HL-60 (cell line): ENCODE results near the gene MAPKAPK5.

Experiments used
- DNase-seq, 2 experiments: peaks; one replicate each; pipeline ENCODE4 v3.0.0-alpha.2; 2010 to 2020; ENCODE audit warnings: low read depth in 1 of 2, low spot score in 1 of 2
- H3K27ac ChIP-seq: fragments of 250-450 bp; sonication (Bioruptor Pico); replicated peaks from 2 replicates; pipeline ENCODE4 v1.5.1; 2020; ENCODE audit warnings: mild to moderate bottlenecking, moderate library complexity
- H3K27me3 ChIP-seq: fragments of 250-450 bp; sonication (Bioruptor Pico); 2 replicates; pipeline ENCODE4 v1.5.1; 2021; ENCODE audit warnings: mild to moderate bottlenecking, moderate library complexity; ENCODE audit not compliant: insufficient read depth, poor library complexity, severe bottlenecking
- H3K4me3 ChIP-seq: replicated peaks from 2 replicates; pipeline ENCODE4 v1.5.1; 2011; ENCODE audit warnings: mild to moderate bottlenecking, control low read depth, low read length; ENCODE audit not compliant: insufficient read depth
- CTCF ChIP-seq: IDR thresholded peaks from one replicate; pipeline ENCODE4 v1.5.1; 2011; ENCODE audit warnings: low read length, control low read depth, inconsistent platforms; ENCODE audit not compliant: insufficient read depth
- GABPA ChIP-seq: IDR thresholded peaks from 2 replicates; pipeline ENCODE4 v1.6.1; 2012; ENCODE audit warnings: low read depth
- POLR2AphosphoS5 ChIP-seq: IDR thresholded peaks from 2 replicates; pipeline ENCODE4 v1.6.1; 2012; ENCODE audit warnings: low read depth
- REST ChIP-seq: IDR thresholded peaks from 2 replicates; pipeline ENCODE4 v1.6.1; 2012; ENCODE audit warnings: low read depth; ENCODE audit not compliant: insufficient replicate concordance
- SPI1 ChIP-seq: IDR thresholded peaks from 2 replicates; pipeline ENCODE4 v1.6.1; 2012; ENCODE audit warnings: low read depth, mild to moderate bottlenecking, borderline replicate concordance

MAPKAPK5 gene

GRCh38 chr12:111825509-111825908 is 16.5 kb upstream of the MAPKAPK5 start:
- Histone ChIP-seq H3K27ac (no peak overlapping the region), H3K4me3 (no peak overlapping the region), H3K27me3 (no peaks in the 10 kb centered on the region)
- no peak for TF ChIP-seq SPI1
- TF ChIP-seq POLR2AphosphoS5, result no peak
- no peak for TF ChIP-seq REST
- no peak for TF ChIP-seq CTCF
- no peak for TF ChIP-seq GABPA
- DNase-seq, result no peak

GRCh38 chr12:111826316-111826715 is 15.7 kb upstream of the MAPKAPK5 start:
- Histone ChIP-seq H3K27ac (no peak overlapping the region), H3K27me3 (no peaks in the 10 kb centered on the region), H3K4me3 (no peak overlapping the region)
- TF ChIP-seq POLR2AphosphoS5 (no peak), GABPA (no peak), CTCF (no peak), REST (no peak), SPI1 (no peak)
- DNase-seq, result no peak

- Histone ChIP-seq H3K27ac (no peak overlapping the region), H3K27me3 (no peaks in the 10 kb centered on the region), H3K4me3 (no peak overlapping the region)
- DNase-seq, result no peak
- TF ChIP-seq SPI1 (no peak), POLR2AphosphoS5 (no peak), CTCF (no peak), REST (no peak), GABPA (no peak)
Measured at GRCh38 chr12:111826992-111827391, 15.0 kb upstream of the MAPKAPK5 start.
